SU-DHL-6 (cell line): ENCODE results near the gene IL22RA2.

Experiments
- H2AFZ ChIP-seq: fragments of 200-600 bp; sonication (generic); 2 replicates; pipeline ENCODE4 v1.6.1; 2014; ENCODE audit warnings: low read depth, mild to moderate bottlenecking, moderate library complexity, mixed read lengths, antibody characterized with exemption, low read length; ENCODE audit not compliant: severe bottlenecking
- H3F3A ChIP-seq: fragments of 200-600 bp; shearing (Covaris generic); 2 replicates; pipeline ENCODE4 v1.6.0; 2016; ENCODE audit warnings: antibody characterized with exemption, mild to moderate bottlenecking; ENCODE audit not compliant: insufficient read depth
- H3K27ac ChIP-seq: fragments of 200-600 bp; sonication (generic); 2 replicates; pipeline ENCODE4 v1.5.1; 2016; ENCODE audit warnings: low read depth, mild to moderate bottlenecking, low read length, moderate library complexity, mixed read lengths
- H3K27me3 ChIP-seq: fragments of 200-600 bp; sonication (generic), shearing (Covaris generic); 2 replicates; pipeline ENCODE4 v1.6.0; 2014; ENCODE audit warnings: mild to moderate bottlenecking, low read length
- H3K36me3 ChIP-seq: fragments of 200-600 bp; sonication (generic); 2 replicates; pipeline ENCODE4 v1.6.1; 2014; ENCODE audit warnings: mild to moderate bottlenecking, low read length, mixed read lengths
- H3K4me2 ChIP-seq: fragments of 300-600, 200-600 bp; shearing (Covaris generic), sonication (generic); 2 replicates; pipeline ENCODE4 v1.6.0; 2014; ENCODE audit warnings: low read length, low read depth, mild to moderate bottlenecking; ENCODE audit not compliant: poor library complexity, severe bottlenecking
- H3K4me3 ChIP-seq: fragments of 200-600 bp; sonication (generic); 2 replicates; pipeline ENCODE4 v1.5.1; 2014; ENCODE audit warnings: antibody characterized with exemption, low read length, mild to moderate bottlenecking, mixed read lengths; ENCODE audit not compliant: insufficient read depth, poor library complexity, severe bottlenecking
- H3K79me2 ChIP-seq: fragments of 200-600 bp; sonication (generic); 2 replicates; pipeline ENCODE4 v1.6.1; 2014; ENCODE audit warnings: mild to moderate bottlenecking, low read length, moderate library complexity; ENCODE audit not compliant: insufficient read depth
- H3K9ac ChIP-seq: fragments of 200-600 bp; sonication (generic); 2 replicates; pipeline ENCODE4 v1.7.0; 2014; ENCODE audit warnings: mild to moderate bottlenecking, low read length
- H3K9me2 ChIP-seq: fragments of 200-600 bp; sonication (generic); replicated peaks from 2 replicates; pipeline ENCODE4 v1.6.1; 2014; ENCODE audit warnings: low read length; ENCODE audit not compliant: insufficient read depth
- H3K9me3 ChIP-seq: fragments of 200-600 bp; sonication (generic); 2 replicates; pipeline ENCODE4 v1.6.1; 2014; ENCODE audit warnings: low read length, mixed read lengths; ENCODE audit not compliant: insufficient read depth
- H4K20me1 ChIP-seq: fragments of 200-600 bp; sonication (generic); 2 replicates; pipeline ENCODE4 v1.6.1; 2014; ENCODE audit warnings: low read depth, mild to moderate bottlenecking, antibody characterized with exemption, low read length, moderate library complexity, mixed read lengths
- CTCF ChIP-seq: fragments of 200-600 bp; sonication (generic); IDR thresholded peaks from one replicate; pipeline ENCODE4 v1.5.1; 2017; ENCODE audit warnings: antibody characterized with exemption, mild to moderate bottlenecking, low read length, moderate library complexity; ENCODE audit not compliant: insufficient read depth, poor library complexity, severe bottlenecking
- EZH2phosphoT487 ChIP-seq: fragments of 200-600 bp; sonication (generic), shearing (Covaris generic); conservative IDR thresholded peaks from 2 replicates; pipeline ENCODE4 v1.6.1; 2018; ENCODE audit warnings: mild to moderate bottlenecking, antibody characterized with exemption, low read length, moderate library complexity, mixed read lengths

Gene IL22RA2

GRCh38 chr6:137167702-137168377 is 5.6 kb downstream of the IL22RA2 start:
- Histone ChIP-seq H3K4me2 (no peak overlapping the region), H3K27me3 (no peaks in the 10 kb centered on the region), H3K79me2 (no peaks in the 10 kb centered on the region), H4K20me1 (no peaks in the 10 kb centered on the region), H2AFZ (no peak overlapping the region), H3K36me3 (no peaks in the 10 kb centered on the region), H3F3A (no peaks in the 10 kb centered on the region), H3K9ac (no peak overlapping the region), H3K9me2 (no peaks in the 10 kb centered on the region), H3K9me3 (peaks cover 15% of the 10 kb centered on the region; the same call in 1 of the 2 replicates), H3K4me3 (no peak overlapping the region), H3K27ac (no peak overlapping the region)
- no peak for TF ChIP-seq CTCF
- no peak for TF ChIP-seq EZH2phosphoT487

GRCh38 chr6:137166247-137167098 is 7.0 kb downstream of the IL22RA2 start:
- Histone ChIP-seq H3K9me3 (peaks cover 15% of the 10 kb centered on the region; the same call in 1 of the 2 replicates), H2AFZ (no peak overlapping the region), H3K9ac (no peak overlapping the region), H3K27me3 (no peaks in the 10 kb centered on the region), H3F3A (no peaks in the 10 kb centered on the region), H3K79me2 (no peaks in the 10 kb centered on the region), H3K9me2 (no peaks in the 10 kb centered on the region), H3K36me3 (no peaks in the 10 kb centered on the region), H3K4me2 (no peak overlapping the region), H4K20me1 (no peaks in the 10 kb centered on the region), H3K4me3 (no peak overlapping the region), H3K27ac (no peak overlapping the region)
- TF ChIP-seq CTCF (no peak), EZH2phosphoT487 (no peak)

GRCh38 chr6:137165375-137166246 is 7.8 kb downstream of the IL22RA2 start:
- Histone ChIP-seq H3K4me2 (no peak overlapping the region), H3K27me3 (no peaks in the 10 kb centered on the region), H3K9me3 (peaks cover 15% of the 10 kb centered on the region; the same call in 1 of the 2 replicates), H2AFZ (no peak overlapping the region), H3F3A (no peaks in the 10 kb centered on the region), H3K9ac (no peak overlapping the region), H3K27ac (no peak overlapping the region), H3K4me3 (no peak overlapping the region), H3K36me3 (no peaks in the 10 kb centered on the region), H4K20me1 (no peaks in the 10 kb centered on the region), H3K79me2 (no peaks in the 10 kb centered on the region), H3K9me2 (no peaks in the 10 kb centered on the region)
- TF ChIP-seq EZH2phosphoT487 (no peak), CTCF (peak; percentile 54)
